GM10266 (cell line): ENCODE results near the gene TGFBR3.

Experiments used
- DNase-seq: peaks from one replicate; pipeline ENCODE4 v3.0.0; 2012; ENCODE audit errors: extremely low spot score
- CTCF ChIP-seq: IDR thresholded peaks from 2 replicates; pipeline ENCODE4 v1.5.1; 2012; ENCODE audit warnings: mild to moderate bottlenecking, low read depth; ENCODE audit not compliant: control insufficient read depth, insufficient read depth; ENCODE audit errors: missing control alignments

The TGFBR3 gene

GRCh38 chr1:91651243-91651642 is 234.7 kb downstream of the TGFBR3 start:
- no peak for DNase-seq
- TF ChIP-seq CTCF = no peak

GRCh38 chr1:91650764-91651163 is 235.2 kb downstream of the TGFBR3 start:
- no peak for TF ChIP-seq CTCF
- DNase-seq = no peak

GRCh38 chr1:91647061-91647460 is 238.9 kb downstream of the TGFBR3 start:
- no peak for TF ChIP-seq CTCF
- DNase-seq = no peak

GRCh38 chr1:91645031-91645430 is 240.9 kb downstream of the TGFBR3 start:
- no peak for TF ChIP-seq CTCF
- no peak for DNase-seq

- no peak for TF ChIP-seq CTCF
- DNase-seq = no peak
These were observed 242.5 kb downstream of the TGFBR3 start for GRCh38 chr1:91643431-91643830.

GRCh38 chr1:91640877-91641526 is 244.9 kb downstream of the TGFBR3 start:
- DNase-seq = no peak
- no peak for TF ChIP-seq CTCF

GRCh38 chr1:91637539-91637994 is 248.4 kb downstream of the TGFBR3 start:
- no peak for DNase-seq
- TF ChIP-seq CTCF = no peak
